GM12878 (cell line): ENCODE measurements around the gene GARIN5B. TPM values are rescaled to one million over a fixed set of nuclear protein-coding genes. Genes with fewer than 3 reads are reported as not detected.
A peak's percentile ranks its signal among the peaks of the same experiment; 100 is the strongest.

Experiments
- ATAC-seq: fragments of 200-7000 bp; cut with Tn5 transposase; 3 replicates; pipeline ENCODE4 v1.9.1; 2020; ENCODE audit warnings: mild to moderate bottlenecking, moderate library complexity
- BruUV-seq: library from RNA; stranded (reverse); fragments of 400-500 nt; replicated peaks from 2 replicates; lab custom pipeline; 2021; lab: Mats Ljungman, UMichigan
- CTCF ChIA-PET: fragments of 300-600 bp; sonication (Branson Sonifier 250); formaldehyde crosslinking; extraction: SDS; loops from one replicate; lab custom pipeline; 2021; ENCODE audit warnings: inconsistent platforms; lab: Yijun Ruan, JAX
- POLR2A ChIA-PET: fragments of 350-600 bp; formaldehyde crosslinking; extraction: SDS; loops from one replicate; lab custom pipeline; 2021; ENCODE audit warnings: inconsistent platforms; lab: Charles Lee
- RAD21 ChIA-PET: fragments of 300-600 bp; sonication (Branson Sonifier 250); formaldehyde crosslinking; loops from one replicate; lab custom pipeline; 2023; ENCODE audit warnings: antibody characterized with exemption; ENCODE audit not compliant: unreplicated experiment; lab: Charles Lee
- SMC1A ChIA-PET: fragments of 300-600 bp; sonication (Branson Sonifier 250); formaldehyde crosslinking; loops from one replicate; lab custom pipeline; 2023; ENCODE audit not compliant: unreplicated experiment, uncharacterized antibody; lab: Charles Lee
- DNase-seq: peaks from one replicate; pipeline ENCODE4 v3.0.0-alpha.2; 2011; ENCODE audit warnings: low read depth, low spot score
- FAIRE-seq: peaks from 3 replicates; lab custom pipeline; 2011; peaks lifted over from hg19 to GRCh38; lab: Jason Lieb, UNC
- H2AFZ ChIP-seq: 2 replicates; pipeline ENCODE4 v1.6.0; 2011; ENCODE audit warnings: low read depth, low read length, control low read depth; ENCODE audit not compliant: control insufficient read depth
- H3K27ac ChIP-seq: 2 replicates; pipeline ENCODE4 v1.5.1; 2011; ENCODE audit warnings: control low read depth; ENCODE audit not compliant: control insufficient read depth, insufficient read depth
- H3K27me3 ChIP-seq, 2 experiments: replicated peaks in 1 of 2; 2 replicates each; pipeline versions ENCODE4 v1.6.0 to v1.6.1; 2011; ENCODE audit warnings: low read length in 1 of 2; ENCODE audit not compliant: control insufficient read depth in 2 of 2, insufficient read depth in 2 of 2
- H3K36me3 ChIP-seq, 2 experiments: 2 replicates each; pipeline ENCODE4 v1.5.1; 2011; ENCODE audit warnings: low read length in 1 of 2; ENCODE audit not compliant: control insufficient read depth in 2 of 2, insufficient read depth in 2 of 2
- H3K4me1 ChIP-seq: 2 replicates; pipeline ENCODE4 v1.6.1; 2011; ENCODE audit warnings: mild to moderate bottlenecking, low read length, moderate library complexity, mixed read lengths; ENCODE audit not compliant: control insufficient read depth, insufficient read depth
- H3K4me2 ChIP-seq: 2 replicates; pipeline ENCODE4 v1.6.0; 2011; ENCODE audit warnings: control low read depth; ENCODE audit not compliant: control insufficient read depth, insufficient read depth
- H3K4me3 ChIP-seq: fragments of 200-600 bp; sonication (generic); 2 replicates; pipeline ENCODE4 v1.5.1; 2016
- H3K79me2 ChIP-seq: 2 replicates; pipeline ENCODE4 v1.6.0; 2011; ENCODE audit warnings: low read length; ENCODE audit not compliant: control insufficient read depth, insufficient read depth
- H3K9ac ChIP-seq: 2 replicates; pipeline ENCODE4 v1.8.0; 2011; ENCODE audit warnings: low read length, control low read depth, mixed read lengths; ENCODE audit not compliant: control insufficient read depth, insufficient read depth
- H3K9me3 ChIP-seq: replicated peaks from 3 replicates; pipeline ENCODE4 v1.5.1; 2011; ENCODE audit warnings: mild to moderate bottlenecking, low read length; ENCODE audit not compliant: control insufficient read depth, insufficient read depth
- H4K20me1 ChIP-seq: 2 replicates; pipeline ENCODE4 v1.6.0; 2011; ENCODE audit not compliant: control insufficient read depth, insufficient read depth
- ASH2L ChIP-seq: fragments of 300-600, 200-600 bp; sonication (generic); IDR thresholded peaks from 2 replicates; pipeline ENCODE4 v1.6.1; 2017; ENCODE audit warnings: low read depth, mild to moderate bottlenecking, borderline replicate concordance
- BACH1 ChIP-seq: fragments of 450-650 bp; IDR thresholded peaks from 2 replicates; pipeline ENCODE4 v1.6.1; 2017; ENCODE audit warnings: mild to moderate bottlenecking, borderline replicate concordance
- CBX5 ChIP-seq: sonication (generic); IDR thresholded peaks from 2 replicates; pipeline ENCODE4 v1.6.1; 2016; ENCODE audit warnings: low read depth, moderate library complexity, mild to moderate bottlenecking, inconsistent platforms
- ETV6 ChIP-seq, 2 experiments: fragments of 450-650 bp in 1 of 2; IDR thresholded peaks in 1 of 2; conservative IDR thresholded peaks in 1 of 2; 2 replicates each; pipeline ENCODE4 v1.6.1; 2014; ENCODE audit warnings: antibody characterized with exemption in 1 of 2, borderline replicate concordance in 1 of 2, low read depth in 1 of 2, mild to moderate bottlenecking in 1 of 2, moderate library complexity in 1 of 2
- FOXM1 ChIP-seq: IDR thresholded peaks from 2 replicates; pipeline ENCODE4 v1.6.1; 2012; ENCODE audit warnings: low read depth, mild to moderate bottlenecking, inconsistent platforms, low read length, moderate library complexity
- IKZF1 ChIP-seq: fragments of 450-650 bp; conservative IDR thresholded peaks from 2 replicates; pipeline ENCODE4 v1.6.1; 2017; ENCODE audit warnings: antibody characterized with exemption, mild to moderate bottlenecking
- IRF4 ChIP-seq: IDR thresholded peaks from 2 replicates; pipeline ENCODE4 v1.6.1; 2011; ENCODE audit warnings: low read depth, low read length
- JUNB ChIP-seq: IDR thresholded peaks from 2 replicates; pipeline ENCODE4 v1.6.1; 2016; ENCODE audit warnings: antibody characterized with exemption, mild to moderate bottlenecking
- LARP7 ChIP-seq: fragments of 450-650 bp; IDR thresholded peaks from 2 replicates; pipeline ENCODE4 v1.6.1; 2017; ENCODE audit warnings: mild to moderate bottlenecking
- POLR2AphosphoS5 ChIP-seq: IDR thresholded peaks from 2 replicates; pipeline ENCODE4 v1.6.1; 2011; ENCODE audit warnings: mild to moderate bottlenecking, low read length, inconsistent platforms
- TCF7 ChIP-seq: IDR thresholded peaks from 2 replicates; pipeline ENCODE4 v1.6.1; 2014; ENCODE audit warnings: antibody characterized with exemption, borderline replicate concordance
- WRNIP1 ChIP-seq: IDR thresholded peaks from 2 replicates; pipeline ENCODE4 v1.6.1; 2011; ENCODE audit warnings: low read depth, low read length, improper control_type of control experiment, borderline replicate concordance
- WGBS: methylation state at CpG from one replicate; pipeline ENCODE4 v1.1.6; 2016; ENCODE audit warnings: low lambda C conversion rate; ENCODE audit not compliant: insufficient replicate concordance, insufficient coverage; ENCODE audit errors: missing lambda C conversion rate; 5-methylcytosine and 5-hydroxymethylcytosine counted together
- in situ Hi-C: fragments of 300-500 bp; cut with MboI; formaldehyde crosslinking; loops from 9 replicates; pipeline ENCODE4 v1.14.3; 2018; ENCODE audit warnings: mixed read lengths
- intact Hi-C: fragments of 100-400 bp; cut with micrococcal nuclease; formaldehyde crosslinking; loops from one replicate; pipeline ENCODE4 v1.14.2; 2022; ENCODE audit not compliant: unreplicated experiment
- polyA plus RNA-seq, 11 experiments: library from polyadenylated mRNA; depleted of rRNA in 4 of 11; unstranded in 6 of 11; stranded (reverse) in 5 of 11; fragments of >200 nt; fragmentation: Nextera tagmentation in 4 of 11; fragmentation: Illumina TruSeq in 1 of 11; extraction: Ambion mirVana in 4 of 11; extraction: Trizol in 1 of 11; gene quantifications; 1 replicate in 1 of 11; 2 replicates in 10 of 11; pipeline versions ENCODE4 v1.2.1 to v1.2.3, GENCODE V29; 2011 to 2016; ENCODE audit warnings: inconsistent platforms in 2 of 11, missing spikeins in 2 of 11, low read depth in 1 of 11
- total RNA-seq, 4 experiments: library from RNA; depleted of rRNA in 3 of 4; stranded (reverse); fragments of >200 nt in 3 of 4; fragmentation: Illumina TruSeq in 1 of 4; extraction: Trizol in 1 of 4; gene quantifications; 2 replicates each; pipeline versions ENCODE4 v1.2.1 to v1.2.3, GENCODE V29; 2013 to 2021
- TF ChIP-seq, protein P1 (sequence below): fragments of 450-650 bp; IDR thresholded peaks from 2 replicates; pipeline ENCODE4 v1.6.1; 2017; ENCODE audit warnings: low read depth, mild to moderate bottlenecking, moderate library complexity
- TF ChIP-seq, protein P2 (sequence below): fragments of 450-650 bp; IDR thresholded peaks from 2 replicates; pipeline ENCODE4 v1.6.1; 2017; ENCODE audit warnings: mild to moderate bottlenecking, moderate library complexity
- TF ChIP-seq, protein P3 (sequence below): fragments of 150-350 bp; IDR thresholded peaks from 2 replicates; pipeline ENCODE4 v1.6.1; 2014; ENCODE audit warnings: mild to moderate bottlenecking, low read depth, low read length

Gene GARIN5B
- total and polyA plus RNA-seq, 10 of the 15 experiments (the other 5 are each of a cell fraction or from before 2014, with no cell fraction given), result not detected

DNA sequence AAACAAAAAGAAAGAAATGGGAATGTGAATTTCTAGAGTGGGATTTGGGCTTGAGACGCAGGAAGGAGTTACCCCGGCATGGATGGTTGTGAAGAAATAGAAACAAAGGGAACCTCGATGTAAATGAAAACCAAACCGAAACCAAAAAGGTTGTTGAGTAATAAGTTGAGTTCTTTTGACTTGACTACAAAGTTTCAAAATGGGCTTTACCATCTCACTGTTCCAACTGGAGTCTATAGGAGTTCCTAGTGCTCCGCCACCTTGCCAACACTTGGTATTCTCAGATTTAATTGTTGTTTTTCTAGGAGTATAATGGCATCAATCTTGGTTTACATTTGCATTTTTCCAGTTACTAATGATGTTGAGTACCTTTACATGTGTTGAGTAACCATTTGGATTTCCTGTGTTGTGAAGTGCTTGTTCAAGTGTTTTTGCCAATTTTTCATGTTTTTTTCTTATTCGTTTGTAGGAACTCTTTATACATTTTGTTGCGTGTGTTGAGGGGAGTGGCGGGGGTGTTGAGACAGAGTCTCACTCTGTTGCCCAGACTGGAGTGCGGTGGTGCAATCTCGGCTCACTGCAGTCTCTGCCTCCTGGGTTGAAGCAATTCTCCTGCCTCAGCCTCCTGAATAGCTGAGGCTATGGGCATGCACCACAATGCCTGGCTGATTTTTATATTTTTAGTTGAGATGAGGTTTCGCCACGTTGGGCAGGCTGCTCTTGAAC lies 35.3 kb upstream of the GARIN5B start:
- DNase-seq (no peak), FAIRE-seq (peak; percentile 65), ATAC-seq (peak; percentile 74)
- Histone ChIP-seq H3K27ac (no peak overlapping the region), H3K36me3 (peaks cover 11 to 19% of the 10 kb centered on the region in 2 experiments; a peak in 3 of 4 replicates), H4K20me1 (peaks cover 3% of the 10 kb centered on the region; the same call in 1 of the 2 replicates), H3K27me3 (no peaks in the 10 kb centered on the region), H3K4me2 (peak overlapping the region; percentile 60), H3K9ac (no peak overlapping the region), H3K9me3 (no peaks in the 10 kb centered on the region), H2AFZ (no peak overlapping the region), H3K79me2 (peaks cover 7% of the 10 kb centered on the region), H3K4me1 (peaks cover 8% of the 10 kb centered on the region), H3K4me3 (peak overlapping the region; percentile 17; the same call in 1 of the 2 replicates)
- intact Hi-C loops (no loop called here), in situ Hi-C loops (no loop called here)
- ChIA-PET CTCF (interaction anchor here (0.9 to 1.6 kb wide), 2 partner anchors 14 kb away, joined by 3 to 4 read pairs; partner anchors contain the start of gene TMEM238), POLR2A (interaction anchor here (0.6 kb wide), 1 partner anchor 241 kb away, joined by 4 read pairs; no protein-coding TSS in a partner anchor), SMC1A (no interaction called here), RAD21 (no interaction called here)
- 28% methylated on average over 12 of the region's 12 CpGs for WGBS
- BruUV-seq, result no TSS peak
- TF ChIP-seq JUNB (peak; percentile 53; the same call in 1 of the 2 replicates), CBX5 (0 out of 2 replicates have a peak, but pooled peaks have one; percentile 38), TCF7 (no peak), BACH1 (no peak), FOXM1 (no peak), IKZF1 (no peak), POLR2AphosphoS5 (no peak), WRNIP1 (no peak), LARP7 (no peak), IRF4 (peak; percentile 60; the same call in 1 of the 2 replicates), ETV6 (conservative IDR thresholded peaks at IDR 0.05 in 1 of 2, IDR thresholded peaks at IDR 0.05 in 1 of 2; ENCODE audit: borderline replicate concordance in 1 of 2, low read depth in 1 of 2) (no peak), ASH2L (no peak)
- TF ChIP-seq, protein P1, sequence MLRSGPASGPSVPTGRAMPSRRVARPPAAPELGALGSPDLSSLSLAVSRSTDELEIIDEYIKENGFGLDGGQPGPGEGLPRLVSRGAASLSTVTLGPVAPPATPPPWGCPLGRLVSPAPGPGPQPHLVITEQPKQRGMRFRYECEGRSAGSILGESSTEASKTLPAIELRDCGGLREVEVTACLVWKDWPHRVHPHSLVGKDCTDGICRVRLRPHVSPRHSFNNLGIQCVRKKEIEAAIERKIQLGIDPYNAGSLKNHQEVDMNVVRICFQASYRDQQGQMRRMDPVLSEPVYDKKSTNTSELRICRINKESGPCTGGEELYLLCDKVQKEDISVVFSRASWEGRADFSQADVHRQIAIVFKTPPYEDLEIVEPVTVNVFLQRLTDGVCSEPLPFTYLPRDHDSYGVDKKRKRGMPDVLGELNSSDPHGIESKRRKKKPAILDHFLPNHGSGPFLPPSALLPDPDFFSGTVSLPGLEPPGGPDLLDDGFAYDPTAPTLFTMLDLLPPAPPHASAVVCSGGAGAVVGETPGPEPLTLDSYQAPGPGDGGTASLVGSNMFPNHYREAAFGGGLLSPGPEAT, result no peak
- TF ChIP-seq, protein P2, sequence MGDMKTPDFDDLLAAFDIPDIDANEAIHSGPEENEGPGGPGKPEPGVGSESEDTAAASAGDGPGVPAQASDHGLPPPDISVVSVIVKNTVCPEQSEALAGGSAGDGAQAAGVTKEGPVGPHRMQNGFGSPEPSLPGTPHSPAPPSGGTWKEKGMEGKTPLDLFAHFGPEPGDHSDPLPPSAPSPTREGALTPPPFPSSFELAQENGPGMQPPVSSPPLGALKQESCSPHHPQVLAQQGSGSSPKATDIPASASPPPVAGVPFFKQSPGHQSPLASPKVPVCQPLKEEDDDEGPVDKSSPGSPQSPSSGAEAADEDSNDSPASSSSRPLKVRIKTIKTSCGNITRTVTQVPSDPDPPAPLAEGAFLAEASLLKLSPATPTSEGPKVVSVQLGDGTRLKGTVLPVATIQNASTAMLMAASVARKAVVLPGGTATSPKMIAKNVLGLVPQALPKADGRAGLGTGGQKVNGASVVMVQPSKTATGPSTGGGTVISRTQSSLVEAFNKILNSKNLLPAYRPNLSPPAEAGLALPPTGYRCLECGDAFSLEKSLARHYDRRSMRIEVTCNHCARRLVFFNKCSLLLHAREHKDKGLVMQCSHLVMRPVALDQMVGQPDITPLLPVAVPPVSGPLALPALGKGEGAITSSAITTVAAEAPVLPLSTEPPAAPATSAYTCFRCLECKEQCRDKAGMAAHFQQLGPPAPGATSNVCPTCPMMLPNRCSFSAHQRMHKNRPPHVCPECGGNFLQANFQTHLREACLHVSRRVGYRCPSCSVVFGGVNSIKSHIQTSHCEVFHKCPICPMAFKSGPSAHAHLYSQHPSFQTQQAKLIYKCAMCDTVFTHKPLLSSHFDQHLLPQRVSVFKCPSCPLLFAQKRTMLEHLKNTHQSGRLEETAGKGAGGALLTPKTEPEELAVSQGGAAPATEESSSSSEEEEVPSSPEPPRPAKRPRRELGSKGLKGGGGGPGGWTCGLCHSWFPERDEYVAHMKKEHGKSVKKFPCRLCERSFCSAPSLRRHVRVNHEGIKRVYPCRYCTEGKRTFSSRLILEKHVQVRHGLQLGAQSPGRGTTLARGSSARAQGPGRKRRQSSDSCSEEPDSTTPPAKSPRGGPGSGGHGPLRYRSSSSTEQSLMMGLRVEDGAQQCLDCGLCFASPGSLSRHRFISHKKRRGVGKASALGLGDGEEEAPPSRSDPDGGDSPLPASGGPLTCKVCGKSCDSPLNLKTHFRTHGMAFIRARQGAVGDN, result no peak
- TF ChIP-seq, protein P3, sequence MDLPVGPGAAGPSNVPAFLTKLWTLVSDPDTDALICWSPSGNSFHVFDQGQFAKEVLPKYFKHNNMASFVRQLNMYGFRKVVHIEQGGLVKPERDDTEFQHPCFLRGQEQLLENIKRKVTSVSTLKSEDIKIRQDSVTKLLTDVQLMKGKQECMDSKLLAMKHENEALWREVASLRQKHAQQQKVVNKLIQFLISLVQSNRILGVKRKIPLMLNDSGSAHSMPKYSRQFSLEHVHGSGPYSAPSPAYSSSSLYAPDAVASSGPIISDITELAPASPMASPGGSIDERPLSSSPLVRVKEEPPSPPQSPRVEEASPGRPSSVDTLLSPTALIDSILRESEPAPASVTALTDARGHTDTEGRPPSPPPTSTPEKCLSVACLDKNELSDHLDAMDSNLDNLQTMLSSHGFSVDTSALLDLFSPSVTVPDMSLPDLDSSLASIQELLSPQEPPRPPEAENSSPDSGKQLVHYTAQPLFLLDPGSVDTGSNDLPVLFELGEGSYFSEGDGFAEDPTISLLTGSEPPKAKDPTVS, result no peak
